ENCODE measurements around the gene GCSAM.

GCSAM gene

GRCh38 chr3:112132975-112133448, at the start of gene GCSAM:
GCSAM (minus strand) TSS chr3:112133248; CDS start chr3:112133120, 128 bp downstream.
- DNase-seq: peak in 29 of 56 donors; percentile 7 to 70 (median 19)

GRCh38 chr3:112175646-112176045, 42.6 kb upstream of the GCSAM start:
- DNase-seq: no peak

- DNase-seq: no peak
These were observed 42.0 kb upstream of the GCSAM start for GRCh38 chr3:112175037-112175436.

- no peak for DNase-seq
These were observed 38.1 kb upstream of the GCSAM start for GRCh38 chr3:112171144-112171543.

GRCh38 chr3:112170046-112170445, 37.0 kb upstream of the GCSAM start:
- no peak for DNase-seq

- no peak for DNase-seq
These were observed 34.7 kb upstream of the GCSAM start for GRCh38 chr3:112167758-112168157.

- no peak for DNase-seq
These were observed 16.1 kb upstream of the GCSAM start for GRCh38 chr3:112149136-112149535.

GRCh38 chr3:112143689-112144088, 10.6 kb upstream of the GCSAM start:
- DNase-seq: no peak

- no peak for DNase-seq
These were observed 10.2 kb upstream of the GCSAM start for GRCh38 chr3:112143251-112143650.

GRCh38 chr3:112141293-112141692, 8.2 kb upstream of the GCSAM start:
- no peak for DNase-seq

GRCh38 chr3:112140584-112140983, 7.5 kb upstream of the GCSAM start:
- DNase-seq: no peak

- no peak for DNase-seq
These were observed 5.3 kb upstream of the GCSAM start for GRCh38 chr3:112138219-112138969.

GRCh38 chr3:112137781-112138180, 4.7 kb upstream of the GCSAM start:
- no peak for DNase-seq

- DNase-seq: peak in 37 of 56 donors; percentile 3 to 70 (median 29)
These were observed 4.1 kb upstream of the GCSAM start for GRCh38 chr3:112136959-112137693.

GRCh38 chr3:112136046-112136445, 3.0 kb upstream of the GCSAM start:
- DNase-seq: no peak

- DNase-seq: no peak
These were observed 1.5 kb upstream of the GCSAM start for GRCh38 chr3:112134335-112135124.

GRCh38 chr3:112133626-112134334, 732 bp upstream of the GCSAM start:
- DNase-seq: no peak

GRCh38 chr3:112132554-112132953, 494 bp downstream of the GCSAM start:
- DNase-seq: no peak

GRCh38 chr3:112132088-112132487, 960 bp downstream of the GCSAM start:
- no peak for DNase-seq

GRCh38 chr3:112131111-112131510, 1.9 kb downstream of the GCSAM start:
- no peak for DNase-seq

GRCh38 chr3:112130638-112130993, 2.4 kb downstream of the GCSAM start:
- no peak for DNase-seq
